AG09319 (cell line): Measurements from ENCODE around the gene SNRPN.
A peak's percentile ranks its signal among the peaks of the same experiment; 100 is the strongest.
"Not testable (repeated sequence)": the region's sequence is repeated elsewhere in the genome, so short reads cannot be mapped to it uniquely, and the experiment has no call there.

Source experiments
- DNase-seq: peaks from one replicate; pipeline ENCODE4 v3.0.0-alpha.2; 2010; ENCODE audit warnings: low read depth; ENCODE audit errors: extremely low read depth
- CTCF ChIP-seq: IDR thresholded peaks from 2 replicates; pipeline ENCODE4 v1.5.1; 2011; ENCODE audit warnings: low read depth, mild to moderate bottlenecking, inconsistent platforms, low read length, moderate library complexity

The SNRPN gene

GRCh38 chr15:24954783-24955530 lies at the start of gene SNRPN, which contains the start of gene SNURF:
Gene SNRPN (plus strand): TSS chr15:24954987. CDS start chr15:24974454, 19,467 bp downstream.
Gene SNURF (plus strand): TSS chr15:24954987. CDS start chr15:24955049, 62 bp downstream.
- TF ChIP-seq CTCF: no peak
- DNase-seq: peak; percentile 28

GRCh38 chr15:24916305-24917009 lies 38.3 kb upstream of the SNRPN start:
- TF ChIP-seq CTCF: no peak
- DNase-seq: no peak

GRCh38 chr15:24917431-24917830 lies 37.4 kb upstream of the SNRPN start:
- no peak for DNase-seq
- TF ChIP-seq CTCF: no peak

GRCh38 chr15:24919446-24919845 lies 35.3 kb upstream of the SNRPN start:
- DNase-seq: no peak
- no peak for TF ChIP-seq CTCF

GRCh38 chr15:24922781-24923180 lies 32.0 kb upstream of the SNRPN start:
- not testable (repeated sequence) for DNase-seq

DNA sequence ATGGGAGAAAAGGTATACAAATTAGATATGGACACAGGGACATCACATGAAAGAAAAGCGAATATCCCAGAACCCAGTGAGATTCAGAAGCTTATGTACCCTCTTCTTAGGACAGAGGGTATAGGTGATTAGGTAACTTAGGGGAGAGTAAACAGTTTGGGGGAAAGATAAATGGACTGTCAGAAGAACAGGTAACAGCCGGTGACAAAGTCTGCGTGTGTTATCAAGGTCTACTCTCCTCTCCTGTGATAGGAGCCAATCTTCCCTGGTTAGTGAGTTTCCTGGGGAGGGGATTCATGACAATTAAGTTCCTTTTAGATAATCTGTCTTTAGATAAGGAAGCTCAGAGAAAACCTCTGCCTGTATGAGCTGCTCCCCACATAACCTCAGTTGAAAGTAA lies 30.6 kb upstream of the SNRPN start:
- no peak for TF ChIP-seq CTCF

GRCh38 chr15:24924621-24925020 lies 30.2 kb upstream of the SNRPN start:
- no peak for DNase-seq
- no peak for TF ChIP-seq CTCF

More for the DNA sequence above, 30.6 kb upstream of the SNRPN start:
- no peak for DNase-seq

GRCh38 chr15:24931874-24932732 lies 22.7 kb upstream of the SNRPN start:
- not testable (repeated sequence) for DNase-seq
